ENCODE measurements around the gene CDKN1B. TPM values are rescaled to one million over a fixed set of nuclear protein-coding genes. Genes with fewer than 3 reads are reported as not detected.
"Not testable (repeated sequence)": the region's sequence is repeated elsewhere in the genome, so short reads cannot be mapped to it uniquely, and the experiment has no call there.

CDKN1B gene
- total and polyA plus RNA-seq, 2 donors from 2014 or later: 27.9 to 52.3 TPM

GRCh38 chr12:12734561-12735071 is 17.4 kb downstream of the CDKN1B start:
- intact Hi-C loops (cut with DNase I): no loop called here

DNA sequence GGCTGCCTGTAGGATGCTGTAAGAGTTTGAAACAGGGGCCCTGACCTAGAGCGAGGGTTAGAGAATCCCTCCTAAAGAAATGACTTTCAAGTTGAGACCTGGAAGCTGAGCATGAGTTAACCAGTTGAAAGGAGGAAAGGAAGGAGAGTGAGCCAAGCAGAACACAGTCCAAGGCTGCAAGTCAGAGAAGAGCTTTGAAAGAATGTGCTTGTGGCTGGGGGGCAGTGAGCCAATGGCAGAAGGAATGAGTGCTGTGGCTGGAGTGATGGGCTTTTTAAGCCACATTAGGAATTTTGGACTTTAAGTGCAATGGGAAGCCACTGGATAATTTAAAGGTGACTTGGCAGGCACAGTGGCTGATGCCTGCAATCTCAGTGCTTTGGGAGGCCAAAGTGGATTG is 18.1 kb downstream of the CDKN1B start:
- H3K36me3 ChIP-seq (ENCODE audit: control insufficient read depth in 2 of 3, insufficient read depth in 3 of 3, low read length in 3 of 3): no peaks in the 10 kb centered on the region
- TF ChIP-seq CTCF (IDR thresholded peaks at IDR 0.05; ENCODE audit: borderline replicate concordance, extremely low read depth, insufficient read depth): no peak
- peaks cover 0 to 6% (median 2%) of the 10 kb centered on the region in 3 donors for H3K4me1 ChIP-seq (ENCODE audit: control insufficient read depth in 2 of 3, insufficient read depth in 2 of 3, low read depth in 1 of 3, low read length in 3 of 3)
- no peaks in the 10 kb centered on the region for H3K27me3 ChIP-seq (ENCODE audit: control insufficient read depth, insufficient read depth, low read length)
- DNase-seq (no peak), FAIRE-seq (no peak)
- intact Hi-C loops (cut with DNase I): no loop called here
- H3K9me3 ChIP-seq (ENCODE audit: control insufficient read depth in 2 of 3, insufficient read depth in 1 of 3, low read length in 3 of 3): no peaks in the 10 kb centered on the region
- H3K4me3 ChIP-seq (ENCODE audit: low read length in 3 of 3): no peak overlapping the region
- no peak overlapping the region for H3K9ac ChIP-seq (ENCODE audit: low read length in 3 of 3)
- H3K27ac ChIP-seq (ENCODE audit: low read depth in 2 of 2, low read length in 2 of 2): peak overlapping the region in 1 of 2 donors; percentile 20

More at GRCh38 chr12:12734561-12735071, 17.4 kb downstream of the CDKN1B start:
- no peaks in the 10 kb centered on the region for H3K27me3 ChIP-seq (ENCODE audit: control insufficient read depth, insufficient read depth, low read length)
- FAIRE-seq (no peak), DNase-seq (no peak)
- no peaks in the 10 kb centered on the region for H3K9me3 ChIP-seq (ENCODE audit: control insufficient read depth in 2 of 3, insufficient read depth in 1 of 3, low read length in 3 of 3)
- TF ChIP-seq CTCF (IDR thresholded peaks at IDR 0.05; ENCODE audit: borderline replicate concordance, extremely low read depth, insufficient read depth): no peak
- no peak overlapping the region for H3K9ac ChIP-seq (ENCODE audit: low read length in 3 of 3)
- H3K27ac ChIP-seq (ENCODE audit: low read depth in 2 of 2, low read length in 2 of 2): peak overlapping the region; percentile 20 to 23
- H3K36me3 ChIP-seq (ENCODE audit: control insufficient read depth in 2 of 3, insufficient read depth in 3 of 3, low read length in 3 of 3): no peaks in the 10 kb centered on the region
- no peak overlapping the region for H3K4me3 ChIP-seq (ENCODE audit: low read length in 3 of 3)
- H3K4me1 ChIP-seq (ENCODE audit: control insufficient read depth in 2 of 3, insufficient read depth in 2 of 3, low read depth in 1 of 3, low read length in 3 of 3): peaks cover 0 to 6% (median 2%) of the 10 kb centered on the region in 3 donors

DNA sequence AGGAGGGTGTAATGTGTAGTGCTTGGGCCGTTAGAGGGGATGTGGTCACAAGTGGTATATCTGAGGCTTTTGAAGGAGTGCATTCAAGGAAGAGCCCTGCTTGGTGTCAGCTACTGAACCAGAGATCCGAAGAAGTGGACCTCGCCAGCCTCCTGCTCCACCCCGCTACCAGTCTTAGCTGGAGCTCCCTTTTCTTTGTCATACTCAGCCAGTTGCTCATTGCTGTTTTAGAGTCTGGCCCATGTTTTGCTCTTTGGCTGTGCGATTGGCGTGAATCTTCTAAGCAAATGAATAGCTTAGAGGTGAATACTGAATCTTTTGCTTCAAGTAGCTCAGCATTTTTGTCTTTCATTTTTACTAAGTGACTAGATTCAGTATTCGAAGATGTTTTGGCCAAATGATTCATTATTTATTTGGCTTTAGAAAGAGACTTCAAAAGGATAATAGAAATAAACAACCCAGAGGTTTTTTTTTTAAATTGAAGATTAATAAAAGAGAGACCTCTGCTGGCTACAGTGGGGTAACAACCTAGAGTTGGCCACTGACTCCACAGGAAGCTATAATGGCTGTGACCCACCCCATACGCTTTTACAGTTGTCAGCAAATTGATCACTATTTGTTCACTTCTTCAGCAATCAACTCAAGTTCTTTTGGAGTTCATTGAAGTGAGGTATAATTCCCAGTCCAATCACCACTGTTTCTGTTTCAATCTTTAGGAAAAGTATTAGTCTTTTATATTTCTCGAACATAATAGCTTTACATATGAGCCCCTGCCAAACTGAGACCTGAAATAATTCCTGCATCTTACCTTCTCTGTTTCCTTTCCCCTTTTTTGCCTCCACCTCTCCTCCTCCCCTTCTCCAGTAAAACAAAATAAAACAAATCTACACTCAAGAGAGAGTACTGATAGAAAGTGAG is 19.9 kb downstream of the CDKN1B start:
- peak; percentile 56 for FAIRE-seq

GRCh38 chr12:12738152-12738551 is 21.0 kb downstream of the CDKN1B start:
- H3K4me3 ChIP-seq (ENCODE audit: low read length in 3 of 3); H3K27ac ChIP-seq (ENCODE audit: low read depth in 2 of 2, low read length in 2 of 2); H3K27me3 ChIP-seq (ENCODE audit: control insufficient read depth, insufficient read depth, low read length); FAIRE-seq; DNase-seq; intact Hi-C loops (cut with DNase I); H3K4me1 ChIP-seq (ENCODE audit: control insufficient read depth in 2 of 3, insufficient read depth in 2 of 3, low read depth in 1 of 3, low read length in 3 of 3); H3K36me3 ChIP-seq (ENCODE audit: control insufficient read depth in 2 of 3, insufficient read depth in 3 of 3, low read length in 3 of 3); H3K9me3 ChIP-seq (ENCODE audit: control insufficient read depth in 2 of 3, insufficient read depth in 1 of 3, low read length in 3 of 3); H3K9ac ChIP-seq (ENCODE audit: low read length in 3 of 3): not testable (repeated sequence)

More for the DNA sequence above, 19.9 kb downstream of the CDKN1B start:
- H3K9me3 ChIP-seq (ENCODE audit: control insufficient read depth in 2 of 3, insufficient read depth in 1 of 3, low read length in 3 of 3): no peaks in the 10 kb centered on the region
- intact Hi-C loops (cut with DNase I): no loop called here
- no peak overlapping the region for H3K4me3 ChIP-seq (ENCODE audit: low read length in 3 of 3)
- TF ChIP-seq CTCF (IDR thresholded peaks at IDR 0.05; ENCODE audit: borderline replicate concordance, extremely low read depth, insufficient read depth): peak; percentile 56
- no peaks in the 10 kb centered on the region for H3K36me3 ChIP-seq (ENCODE audit: control insufficient read depth in 2 of 3, insufficient read depth in 3 of 3, low read length in 3 of 3)
- peak in 1 of 5 donors; percentile 70 for DNase-seq
- peak overlapping the region in 1 of 2 donors; percentile 52 for H3K27ac ChIP-seq (ENCODE audit: low read depth in 2 of 2, low read length in 2 of 2)
- no peaks in the 10 kb centered on the region for H3K27me3 ChIP-seq (ENCODE audit: control insufficient read depth, insufficient read depth, low read length)
- H3K4me1 ChIP-seq (ENCODE audit: control insufficient read depth in 2 of 3, insufficient read depth in 2 of 3, low read depth in 1 of 3, low read length in 3 of 3): peaks cover 0 to 6% (median 3%) of the 10 kb centered on the region in 3 donors
- H3K9ac ChIP-seq (ENCODE audit: low read length in 3 of 3): peak overlapping the region in 1 of 3 donors; percentile 10
